Large intestine (tissue), 3 donors: ENCODE results near the gene MAP3K9. TPM values are rescaled to one million over a fixed set of nuclear protein-coding genes. Genes with fewer than 3 reads are reported as not detected.

Experiments used
- DNase-seq, 2 donors: peaks; one replicate each; pipeline versions ENCODE4 v3.0.0 to v3.0.0-alpha.2; 2013
- H3K27ac ChIP-seq: one replicate; pipeline ENCODE4 v1.5.1; 2013; ENCODE audit warnings: low read length
- H3K27me3 ChIP-seq: 2 replicates; pipeline ENCODE4 v1.6.1; 2013; ENCODE audit warnings: low read length; ENCODE audit not compliant: control insufficient read depth, insufficient read depth
- H3K36me3 ChIP-seq: 2 replicates; pipeline ENCODE4 v1.6.1; 2013; ENCODE audit warnings: low read length; ENCODE audit not compliant: control insufficient read depth, insufficient read depth
- H3K4me1 ChIP-seq: one replicate; pipeline ENCODE4 v1.6.1; 2013; ENCODE audit warnings: low read length; ENCODE audit not compliant: control insufficient read depth, insufficient read depth
- H3K4me3 ChIP-seq: one replicate; pipeline ENCODE4 v1.5.1; 2013; ENCODE audit warnings: low read length
- H3K9me3 ChIP-seq: one replicate; pipeline ENCODE4 v1.6.1; 2013; ENCODE audit warnings: mild to moderate bottlenecking, low read depth, low read length, moderate library complexity; ENCODE audit not compliant: control insufficient read depth
- WGBS: methylation state at CpG from one replicate; pipeline ENCODE4 v1.1.5; 2013; ENCODE audit warnings: low lambda C conversion rate; ENCODE audit not compliant: insufficient coverage; 5-methylcytosine and 5-hydroxymethylcytosine counted together
- polyA plus RNA-seq: library from polyadenylated mRNA; unstranded; fragments of 120-200 nt; gene quantifications from one replicate; pipeline ENCODE4 v1.2.1, GENCODE V29; 2013

MAP3K9 gene
- polyA plus RNA-seq, 1 donor = 3.7 TPM

GRCh38 chr14:70789361-70789760, 20.0 kb downstream of the MAP3K9 start:
- no CpG with 5 or more reads among the region's 4 CpGs for WGBS
- no peaks in the 10 kb centered on the region for H3K4me1 ChIP-seq
- DNase-seq = no peak
- peaks cover 9% of the 10 kb centered on the region for H3K36me3 ChIP-seq
- H3K9me3 ChIP-seq = no peaks in the 10 kb centered on the region
- no peaks in the 10 kb centered on the region for H3K27me3 ChIP-seq
- no peak overlapping the region for H3K4me3 ChIP-seq
- H3K27ac ChIP-seq = no peak overlapping the region

GRCh38 chr14:70788898-70789297, 20.4 kb downstream of the MAP3K9 start:
- WGBS = no CpG with 5 or more reads among the region's 6 CpGs
- H3K36me3 ChIP-seq = peaks cover 8% of the 10 kb centered on the region

GRCh38 chr14:70785556-70785955, 23.8 kb downstream of the MAP3K9 start:
- H3K4me1 ChIP-seq = no peaks in the 10 kb centered on the region
- H3K27ac ChIP-seq = no peak overlapping the region
- H3K36me3 ChIP-seq = peaks cover 2% of the 10 kb centered on the region
- DNase-seq = no peak
- H3K27me3 ChIP-seq = no peaks in the 10 kb centered on the region
- H3K4me3 ChIP-seq = no peak overlapping the region
- no CpG with 5 or more reads among the region's 9 CpGs for WGBS
- H3K9me3 ChIP-seq = no peaks in the 10 kb centered on the region

More at GRCh38 chr14:70788898-70789297, 20.4 kb downstream of the MAP3K9 start:
- Histone ChIP-seq H3K9me3 (no peaks in the 10 kb centered on the region), H3K27ac (no peak overlapping the region), H3K4me3 (no peak overlapping the region), H3K27me3 (no peaks in the 10 kb centered on the region), H3K4me1 (no peaks in the 10 kb centered on the region)
- DNase-seq = no peak

GRCh38 chr14:70784886-70785285, 24.4 kb downstream of the MAP3K9 start:
- Histone ChIP-seq H3K9me3 (no peaks in the 10 kb centered on the region), H3K4me1 (no peaks in the 10 kb centered on the region), H3K27ac (no peak overlapping the region), H3K27me3 (no peaks in the 10 kb centered on the region), H3K36me3 (peaks cover 2% of the 10 kb centered on the region), H3K4me3 (no peak overlapping the region)
- WGBS = no CpG with 5 or more reads among the region's 2 CpGs
- DNase-seq = no peak

- no peak overlapping the region for H3K4me3 ChIP-seq
- WGBS = no CpG with 5 or more reads among the region's 2 CpGs
- no peak overlapping the region for H3K27ac ChIP-seq
- no peaks in the 10 kb centered on the region for H3K9me3 ChIP-seq
- H3K36me3 ChIP-seq = peaks cover 2% of the 10 kb centered on the region
- no peaks in the 10 kb centered on the region for H3K27me3 ChIP-seq
- DNase-seq = no peak
- H3K4me1 ChIP-seq = no peaks in the 10 kb centered on the region
These were observed 27.0 kb downstream of the MAP3K9 start for GRCh38 chr14:70782361-70782760.

- Histone ChIP-seq H3K36me3 (peaks cover 2% of the 10 kb centered on the region), H3K4me1 (no peaks in the 10 kb centered on the region), H3K27ac (no peak overlapping the region), H3K4me3 (no peak overlapping the region), H3K27me3 (no peaks in the 10 kb centered on the region), H3K9me3 (no peaks in the 10 kb centered on the region)
- WGBS = no CpG with 5 or more reads among the region's 9 CpGs
- DNase-seq = no peak
These were observed 28.8 kb downstream of the MAP3K9 start for GRCh38 chr14:70780396-70781075.

GRCh38 chr14:70779667-70780066, 29.6 kb downstream of the MAP3K9 start:
- H3K4me1 ChIP-seq = no peaks in the 10 kb centered on the region
- no CpG with 5 or more reads among the region's 4 CpGs for WGBS
- no peaks in the 10 kb centered on the region for H3K9me3 ChIP-seq

GRCh38 chr14:70776197-70776596, 33.1 kb downstream of the MAP3K9 start:
- no CpG with 5 or more reads among the region's 2 CpGs for WGBS
- H3K36me3 ChIP-seq = no peaks in the 10 kb centered on the region

More at GRCh38 chr14:70779667-70780066, 29.6 kb downstream of the MAP3K9 start:
- Histone ChIP-seq H3K27me3 (no peaks in the 10 kb centered on the region), H3K4me3 (no peak overlapping the region), H3K27ac (no peak overlapping the region), H3K36me3 (no peaks in the 10 kb centered on the region)
- DNase-seq = no peak

GRCh38 chr14:70773182-70773862, 36.0 kb downstream of the MAP3K9 start:
- H3K27ac ChIP-seq = no peak overlapping the region
- no peaks in the 10 kb centered on the region for H3K27me3 ChIP-seq
- no CpG with 5 or more reads among the region's 3 CpGs for WGBS
- no peak overlapping the region for H3K4me3 ChIP-seq
- no peaks in the 10 kb centered on the region for H3K9me3 ChIP-seq
- no peaks in the 10 kb centered on the region for H3K4me1 ChIP-seq
- no peaks in the 10 kb centered on the region for H3K36me3 ChIP-seq
- no peak for DNase-seq

More at GRCh38 chr14:70776197-70776596, 33.1 kb downstream of the MAP3K9 start:
- DNase-seq = no peak
- Histone ChIP-seq H3K27ac (no peak overlapping the region), H3K27me3 (no peaks in the 10 kb centered on the region), H3K9me3 (no peaks in the 10 kb centered on the region), H3K4me1 (no peaks in the 10 kb centered on the region), H3K4me3 (no peak overlapping the region)

- no peaks in the 10 kb centered on the region for H3K4me1 ChIP-seq
- no peaks in the 10 kb centered on the region for H3K27me3 ChIP-seq
- H3K27ac ChIP-seq = no peak overlapping the region
- H3K36me3 ChIP-seq = no peaks in the 10 kb centered on the region
- H3K9me3 ChIP-seq = no peaks in the 10 kb centered on the region
- no peak for DNase-seq
- WGBS = no CpG with 5 or more reads among the region's 15 CpGs
- no peak overlapping the region for H3K4me3 ChIP-seq
These were observed 37.5 kb downstream of the MAP3K9 start for GRCh38 chr14:70771781-70772212.
